T47D (cell line): ENCODE results near the gene RNF43.

Source experiments
- DNase-seq, 2 experiments: peaks; one replicate each; pipeline versions ENCODE4 v3.0.0 to v3.0.0-alpha.2; 2011 to 2012; ENCODE audit warnings: low read depth in 1 of 2, low spot score in 1 of 2
- JUND ChIP-seq: IDR thresholded peaks from 2 replicates; pipeline ENCODE4 v1.6.1; 2012; ENCODE audit warnings: low read depth
- in situ Hi-C: cut with HindIII; loops from 2 replicates; pipeline ENCODE4 v1.10.0; 2016; ENCODE audit warnings: low sequenced_read_pairs, low pct_unique_long_range_greater_than_20kb

Gene RNF43

DNA sequence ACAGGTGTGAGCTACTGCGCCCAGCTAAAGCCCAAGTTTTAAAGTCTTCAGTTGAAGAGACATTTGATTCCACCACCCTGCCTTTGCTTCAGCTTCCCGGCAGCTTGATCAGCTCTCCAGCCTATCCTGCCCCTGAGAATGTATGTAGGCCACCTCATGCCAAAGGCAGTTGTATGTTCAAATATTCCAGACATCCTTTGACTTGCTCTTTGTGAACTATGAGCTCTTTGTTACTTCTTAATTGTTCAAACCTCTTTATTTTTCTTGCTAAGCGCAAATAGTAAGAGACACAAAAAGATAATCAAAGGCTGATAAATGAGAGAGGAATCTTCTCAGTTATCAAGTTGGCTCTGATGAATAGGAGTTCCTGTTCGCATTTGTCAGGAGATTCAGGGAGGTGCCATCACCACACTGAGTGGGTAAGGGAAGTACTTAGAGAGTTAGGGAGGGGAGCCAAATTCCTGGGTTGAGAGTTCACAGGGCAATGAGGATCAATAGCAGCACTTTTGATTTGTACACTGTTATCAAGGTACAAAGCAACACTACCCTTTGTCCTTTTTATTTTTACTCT lies 33.4 kb downstream of the RNF43 start:
- no peak for TF ChIP-seq JUND
- no peak for DNase-seq
- in situ Hi-C loops, result no loop called here

GRCh38 chr17:58382872-58383242 lies 34.5 kb downstream of the RNF43 start:
- TF ChIP-seq JUND, result no peak
- in situ Hi-C loops, result no loop called here
- no peak for DNase-seq

DNA sequence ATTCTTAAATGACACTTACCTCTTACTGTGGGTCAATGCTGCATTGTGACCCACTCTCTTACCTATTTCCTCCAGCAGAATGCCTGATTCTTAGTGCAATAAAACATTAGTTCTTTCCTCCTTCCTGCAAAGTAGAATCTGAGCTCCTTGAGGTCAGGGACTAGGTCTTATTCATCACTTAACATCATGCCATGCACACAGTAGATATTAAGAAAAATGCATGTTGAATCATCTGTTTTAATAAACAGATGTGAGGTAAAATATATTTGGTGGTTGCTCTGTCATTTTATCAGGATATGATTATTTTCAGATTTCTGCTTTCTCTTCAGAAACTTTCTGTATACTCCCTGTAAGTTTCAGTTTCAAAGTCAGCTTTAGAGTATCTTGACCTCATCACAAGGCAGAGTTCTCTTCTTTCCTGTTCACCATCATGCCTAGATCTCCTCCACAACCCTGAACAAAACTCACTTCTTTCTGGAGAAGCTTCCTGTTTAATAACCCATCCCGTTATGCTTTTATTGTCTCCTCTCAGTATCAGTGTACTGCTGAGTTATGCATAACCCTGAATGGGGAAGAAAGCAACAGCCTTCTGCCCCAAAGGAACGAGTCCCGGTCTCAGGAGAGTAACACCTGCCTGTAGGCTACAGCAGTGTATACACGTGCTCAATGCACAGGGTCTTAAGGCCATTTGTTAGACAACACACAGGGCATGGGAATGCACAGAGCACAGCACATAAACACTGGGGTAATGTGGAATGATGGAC lies 35.0 kb downstream of the RNF43 start:
- in situ Hi-C loops, result no loop called here
- no peak for DNase-seq
- TF ChIP-seq JUND, result no peak

GRCh38 chr17:58381124-58382035 lies 36.0 kb downstream of the RNF43 start:
- no peak for TF ChIP-seq JUND
- in situ Hi-C loops, result no loop called here
- DNase-seq, result no peak

- no peak for TF ChIP-seq JUND
- no peak for DNase-seq
- in situ Hi-C loops, result no loop called here
Observed at GRCh38 chr17:58380207-58381123, 36.9 kb downstream of the RNF43 start.

DNA sequence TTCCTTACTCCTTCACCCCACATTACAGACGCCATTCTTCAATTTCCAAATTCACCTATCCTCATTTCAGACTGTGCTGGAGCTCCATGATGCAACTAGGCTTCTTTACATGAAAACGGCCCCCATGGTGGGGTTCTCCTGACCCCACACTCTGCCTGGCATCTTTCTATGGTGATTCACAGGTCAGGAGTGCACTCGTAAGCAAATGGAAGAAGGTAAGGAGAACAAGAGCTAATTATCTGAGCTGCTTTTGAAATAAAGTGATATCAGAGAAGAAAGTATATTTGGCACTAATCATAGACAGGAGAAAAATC lies 37.9 kb downstream of the RNF43 start:
- no peak for TF ChIP-seq JUND
- in situ Hi-C loops, result no loop called here
- DNase-seq, result no peak

DNA sequence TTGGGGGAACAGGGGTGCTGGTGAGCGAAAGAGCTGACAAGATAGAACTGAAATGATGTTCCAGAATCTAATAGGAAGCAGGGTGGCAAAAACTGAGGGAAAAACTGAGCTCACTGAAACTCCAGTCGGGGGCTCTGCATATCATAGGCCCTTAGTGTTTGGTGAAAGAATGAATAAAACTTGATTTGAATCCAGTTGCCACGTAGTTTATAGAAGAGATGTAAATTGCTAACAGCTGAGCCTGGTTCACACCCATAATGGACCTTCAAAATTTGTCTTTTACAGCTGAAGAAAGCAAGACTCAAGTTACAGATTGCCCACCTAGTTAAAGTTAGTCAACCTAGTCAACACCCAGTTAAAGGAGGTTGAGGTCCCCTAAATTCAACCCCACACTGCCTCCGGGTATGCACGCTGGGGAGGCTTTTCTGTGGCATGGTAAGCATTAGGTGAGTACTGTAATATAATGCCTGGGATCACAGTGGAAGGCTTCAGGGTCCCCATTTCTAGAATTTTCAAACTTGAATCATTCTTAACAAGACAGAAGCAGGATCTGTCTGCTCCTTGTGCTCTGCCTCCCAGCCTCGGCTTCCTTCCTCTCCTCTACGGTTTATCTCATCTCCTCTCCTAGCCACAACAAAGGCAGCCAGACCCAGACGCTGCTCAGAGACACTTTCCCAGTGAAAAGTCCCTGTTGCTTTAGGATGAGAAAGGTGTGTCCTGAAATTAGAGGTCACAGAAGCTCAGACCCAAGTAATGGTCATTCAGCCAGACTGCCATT lies 38.4 kb downstream of the RNF43 start:
- TF ChIP-seq JUND, result no peak
- no peak for DNase-seq
- in situ Hi-C loops, result no loop called here

DNA sequence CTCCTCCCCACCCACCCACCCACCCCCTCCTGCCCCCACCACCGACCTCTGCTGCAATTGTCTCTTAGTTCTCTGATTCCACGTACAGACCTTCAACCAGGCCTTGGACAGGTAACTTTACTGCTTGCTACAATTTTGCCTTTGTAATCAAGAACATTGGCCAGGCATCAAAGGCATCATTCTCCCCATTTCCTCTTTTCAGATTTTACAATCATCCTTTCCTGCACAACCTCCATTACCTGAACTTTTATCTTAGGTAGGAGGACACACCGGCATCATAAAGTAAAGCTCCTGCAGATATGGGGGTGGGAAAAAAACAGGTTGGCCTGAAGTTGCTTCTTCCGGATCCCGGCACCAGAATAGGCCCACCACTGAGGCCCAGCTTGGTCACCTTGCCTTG lies 39.7 kb downstream of the RNF43 start:
- TF ChIP-seq JUND, result no peak
- no peak for DNase-seq
- in situ Hi-C loops, result no loop called here

DNA sequence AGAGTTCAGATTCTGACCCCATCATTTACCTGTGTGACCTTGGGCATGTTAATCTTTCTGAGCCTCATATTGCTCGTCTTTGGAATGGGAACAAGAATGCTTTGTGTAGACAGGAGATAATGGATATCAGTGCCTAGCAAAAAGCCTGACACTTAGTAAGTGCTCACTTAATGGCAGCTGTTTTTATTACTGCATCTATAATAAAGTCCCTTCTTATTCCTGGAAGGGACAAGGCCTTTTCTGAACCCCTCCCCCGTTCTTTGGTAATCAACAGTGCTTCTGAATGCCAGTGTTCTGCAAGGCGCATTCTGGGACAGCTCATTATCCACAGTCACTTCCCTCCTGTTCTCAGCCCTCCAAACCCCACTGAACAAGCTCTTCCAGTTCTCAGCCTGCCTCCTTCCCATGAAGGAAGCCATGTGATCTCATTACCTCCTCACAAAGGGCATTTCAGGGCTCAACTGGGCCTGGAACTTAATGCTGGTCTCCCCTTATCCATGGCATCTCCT lies 40.2 kb downstream of the RNF43 start:
- DNase-seq, result peak in 1 of 2 experiments; percentile 92
- in situ Hi-C loops, result no loop called here
- TF ChIP-seq JUND, result no peak

- in situ Hi-C loops, result no loop called here
- no peak for DNase-seq
- no peak for TF ChIP-seq JUND
Observed at GRCh38 chr17:58376472-58377000, 40.8 kb downstream of the RNF43 start.

- in situ Hi-C loops, result no loop called here
- DNase-seq, result no peak
- TF ChIP-seq JUND, result no peak
Observed at GRCh38 chr17:58375811-58376210, 41.5 kb downstream of the RNF43 start.

- in situ Hi-C loops, result no loop called here
- DNase-seq, result no peak
- no peak for TF ChIP-seq JUND
Observed at GRCh38 chr17:58375256-58375655, 42.1 kb downstream of the RNF43 start.
